Skeletal muscle tissue (tissue), 4 donors: Measurements from ENCODE around the gene THAP7. TPM values are rescaled to one million over a fixed set of nuclear protein-coding genes. Genes with fewer than 3 reads are reported as not detected.

Experiments
- H3K27ac ChIP-seq: one replicate; pipeline ENCODE4 v1.7.0; 2013; ENCODE audit warnings: mild to moderate bottlenecking, low read depth, low read length, inconsistent platforms
- H3K27me3 ChIP-seq, 3 donors: one replicate each; pipeline ENCODE4 v1.7.0; 2013; ENCODE audit warnings: low read length in 3 of 3; ENCODE audit not compliant: control insufficient read depth in 3 of 3, insufficient read depth in 3 of 3
- H3K36me3 ChIP-seq, 3 donors: one replicate each; pipeline ENCODE4 v1.7.0; 2013; ENCODE audit warnings: low read length in 3 of 3; ENCODE audit not compliant: control insufficient read depth in 3 of 3, insufficient read depth in 3 of 3
- H3K4me1 ChIP-seq, 3 donors: one replicate each; pipeline ENCODE4 v1.7.0; 2013; ENCODE audit warnings: low read length in 3 of 3, mild to moderate bottlenecking in 3 of 3; ENCODE audit not compliant: control insufficient read depth in 3 of 3, insufficient read depth in 3 of 3
- H3K4me3 ChIP-seq, 3 donors: one replicate each; pipeline ENCODE4 v1.7.0; 2013; ENCODE audit warnings: low read length in 3 of 3
- H3K9ac ChIP-seq, 3 donors: one replicate each; pipeline ENCODE4 v1.7.0; 2013; ENCODE audit warnings: low read length in 3 of 3, mild to moderate bottlenecking in 3 of 3, moderate library complexity in 2 of 3, low read depth in 1 of 3
- H3K9me3 ChIP-seq, 3 donors: one replicate each; pipeline ENCODE4 v1.7.0; 2013; ENCODE audit warnings: low read length in 3 of 3; ENCODE audit not compliant: control insufficient read depth in 3 of 3
- total RNA-seq: library from RNA; depleted of rRNA; stranded (reverse); fragments of >200 nt; gene quantifications from one replicate; pipeline ENCODE4 v1.2.3, GENCODE V29; 2014
- donor health status: Osteomylitis.

Gene THAP7
- total RNA-seq, 1 donor from 2014 or later, result 15.7 TPM

- no peaks in the 10 kb centered on the region for H3K27me3 ChIP-seq
- no peak overlapping the region for H3K4me3 ChIP-seq
- H3K27ac ChIP-seq, result no peak overlapping the region
- H3K9ac ChIP-seq, result peak overlapping the region in 1 of 3 donors; percentile 8
- no peaks in the 10 kb centered on the region for H3K9me3 ChIP-seq
- peaks cover 7 to 26% (median 12%) of the 10 kb centered on the region in 3 donors for H3K36me3 ChIP-seq
- H3K4me1 ChIP-seq, result peaks cover 8 to 11% (median 11%) of the 10 kb centered on the region in 3 donors
Observed at GRCh38 chr22:21022955-21023614, 21.2 kb upstream of the THAP7 start.

GRCh38 chr22:21022507-21022906 lies 20.6 kb upstream of the THAP7 start:
- H3K36me3 ChIP-seq, result peaks cover 7 to 32% (median 12%) of the 10 kb centered on the region in 3 donors
- H3K9ac ChIP-seq, result peak overlapping the region in 1 of 3 donors; percentile 8
- no peaks in the 10 kb centered on the region for H3K27me3 ChIP-seq
- no peak overlapping the region for H3K27ac ChIP-seq
- no peak overlapping the region for H3K4me3 ChIP-seq
- no peaks in the 10 kb centered on the region for H3K9me3 ChIP-seq
- H3K4me1 ChIP-seq, result peaks cover 7 to 8% (median 7%) of the 10 kb centered on the region in 3 donors

GRCh38 chr22:21020802-21021429 lies 19.0 kb upstream of the THAP7 start:
- H3K9ac ChIP-seq, result no peak overlapping the region
- peaks cover 0 to 14% (median 10%) of the 10 kb centered on the region in 3 donors for H3K4me1 ChIP-seq
- peaks cover 9 to 30% (median 9%) of the 10 kb centered on the region in 3 donors for H3K36me3 ChIP-seq
- no peaks in the 10 kb centered on the region for H3K9me3 ChIP-seq
- no peaks in the 10 kb centered on the region for H3K27me3 ChIP-seq
- H3K27ac ChIP-seq, result no peak overlapping the region
- H3K4me3 ChIP-seq, result no peak overlapping the region

- peaks cover 7 to 34% (median 29%) of the 10 kb centered on the region in 3 donors for H3K4me1 ChIP-seq
- H3K36me3 ChIP-seq, result peaks cover 6 to 20% (median 7%) of the 10 kb centered on the region in 3 donors
- H3K4me3 ChIP-seq, result no peak overlapping the region
- no peak overlapping the region for H3K9ac ChIP-seq
- no peaks in the 10 kb centered on the region for H3K9me3 ChIP-seq
- no peak overlapping the region for H3K27ac ChIP-seq
- no peaks in the 10 kb centered on the region for H3K27me3 ChIP-seq
Observed at GRCh38 chr22:21018314-21018713, 16.4 kb upstream of the THAP7 start.

GRCh38 chr22:21016644-21017420 lies 14.9 kb upstream of the THAP7 start:
- H3K27me3 ChIP-seq, result no peaks in the 10 kb centered on the region
- no peak overlapping the region for H3K27ac ChIP-seq
- peaks cover 3 to 17% (median 7%) of the 10 kb centered on the region in 3 donors for H3K36me3 ChIP-seq
- H3K9ac ChIP-seq, result peak overlapping the region in 1 of 3 donors; percentile 25
- peak overlapping the region in 1 of 3 donors; percentile 35 for H3K4me3 ChIP-seq
- peaks cover 7 to 34% (median 29%) of the 10 kb centered on the region in 3 donors for H3K4me1 ChIP-seq
- H3K9me3 ChIP-seq, result no peaks in the 10 kb centered on the region

- Histone ChIP-seq H3K9me3 (no peaks in the 10 kb centered on the region), H3K27ac (peak overlapping the region; percentile 87), H3K4me3 (peak overlapping the region; percentile 75 to 87 (median 85))
Observed at GRCh38 chr22:21015466-21016006, 13.6 kb upstream of the THAP7 start.

GRCh38 chr22:21014726-21015465 lies 13.0 kb upstream of the THAP7 start, which contains the start of gene P2RX6:
Gene P2RX6, plus strand, starts transcription at chr22:21015165. Its CDS starts 10 bp downstream, at chr22:21015175.
- Histone ChIP-seq H3K9ac (peak within 1 kb of the TSS; percentile 77 to 85 (median 80)), H3K9me3 (no peaks in the 10 kb centered on the region), H3K4me3 (peak within 1 kb of the TSS; percentile 75 to 87 (median 85)), H3K4me1 (peaks cover 7 to 34% (median 29%) of the 10 kb centered on the region in 3 donors), H3K27me3 (no peaks in the 10 kb centered on the region), H3K27ac (peak within 1 kb of the TSS; percentile 87), H3K36me3 (peaks cover 3 to 17% (median 7%) of the 10 kb centered on the region in 3 donors)

More at GRCh38 chr22:21015466-21016006, 13.6 kb upstream of the THAP7 start:
- Histone ChIP-seq H3K27me3 (no peaks in the 10 kb centered on the region), H3K4me1 (peaks cover 7 to 34% (median 29%) of the 10 kb centered on the region in 3 donors), H3K36me3 (peaks cover 3 to 17% (median 7%) of the 10 kb centered on the region in 3 donors), H3K9ac (peak overlapping the region; percentile 77 to 85 (median 80))

- Histone ChIP-seq H3K4me3 (peak overlapping the region; percentile 75 to 87 (median 85)), H3K27ac (peak overlapping the region; percentile 87), H3K9ac (peak overlapping the region; percentile 77 to 85 (median 80)), H3K4me1 (peaks cover 7 to 34% (median 29%) of the 10 kb centered on the region in 3 donors), H3K27me3 (no peaks in the 10 kb centered on the region), H3K36me3 (peaks cover 3 to 17% (median 7%) of the 10 kb centered on the region in 3 donors), H3K9me3 (no peaks in the 10 kb centered on the region)
Observed at GRCh38 chr22:21014202-21014725, 12.3 kb upstream of the THAP7 start.
